WTC11 (cell line): Measurements from ENCODE around the gene RFNG.

Experiments used
- CDX4 ChIP-seq: fragments of 250-450 bp; sonication (Bioruptor Pico); IDR thresholded peaks from 2 replicates; pipeline ENCODE4 v1.9.0; 2021; ENCODE audit warnings: moderate library complexity, mild to moderate bottlenecking, inconsistent platforms, borderline replicate concordance
- CREM ChIP-seq: sonication (generic); formaldehyde crosslinking; IDR thresholded peaks from 2 replicates; pipeline ENCODE4 v1.8.1; 2022; ENCODE audit warnings: mild to moderate bottlenecking, missing genetic modification reagents, moderate library complexity
- CTCF ChIP-seq: fragments of 200-600 bp; IDR thresholded peaks from 2 replicates; pipeline ENCODE4 v1.8.0; 2022; ENCODE audit warnings: antibody characterized with exemption
- GTF2I ChIP-seq: fragments of 250-450 bp; sonication (Bioruptor Pico); conservative IDR thresholded peaks from 2 replicates; pipeline ENCODE4 v1.4.0; 2021; ENCODE audit warnings: mild to moderate bottlenecking
- STAT6 ChIP-seq: sonication (generic); formaldehyde crosslinking; conservative IDR thresholded peaks from 2 replicates; pipeline ENCODE4 v1.8.1; 2023; ENCODE audit warnings: mild to moderate bottlenecking, low read depth, missing genetic modification reagents, moderate library complexity
- ZBTB21 ChIP-seq: sonication (generic); formaldehyde crosslinking; IDR thresholded peaks from 2 replicates; pipeline ENCODE4 v1.8.1; 2023; ENCODE audit warnings: mild to moderate bottlenecking, missing genetic modification reagents, borderline replicate concordance
- ZNF219 ChIP-seq: sonication (generic); formaldehyde crosslinking; IDR thresholded peaks from 2 replicates; pipeline ENCODE4 v1.8.0; 2023; ENCODE audit warnings: missing genetic modification reagents, mild to moderate bottlenecking, borderline replicate concordance
- TF ChIP-seq, protein P1 (sequence below): sonication (generic); formaldehyde crosslinking; IDR thresholded peaks from 2 replicates; pipeline ENCODE4 v1.8.1; 2022; ENCODE audit warnings: mild to moderate bottlenecking, moderate library complexity, missing genetic modification reagents

DNA sequence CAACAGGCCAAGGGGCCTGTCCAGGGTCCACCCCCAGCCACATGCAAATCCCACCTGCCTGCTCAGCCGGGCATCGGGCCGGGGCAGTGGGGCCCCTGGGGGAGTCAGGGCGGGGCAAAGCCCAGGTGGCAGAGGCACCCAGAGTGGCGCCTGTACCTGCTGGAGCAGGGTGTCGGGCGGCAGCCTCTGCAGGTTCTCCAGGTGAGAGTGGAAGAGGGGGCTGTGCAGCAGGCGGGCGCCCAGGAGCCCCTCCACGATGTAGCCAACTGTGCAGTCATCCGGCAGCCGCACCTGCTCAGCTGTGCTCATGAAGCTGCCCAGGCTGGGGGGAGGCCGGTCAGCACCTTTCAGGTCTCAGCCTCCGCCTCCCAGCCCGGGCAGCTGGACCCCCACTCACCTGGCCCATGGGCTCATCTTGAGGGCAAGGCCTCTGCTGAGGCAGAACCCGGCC is 2.1 kb downstream of the RFNG start:
- TF ChIP-seq CTCF (no peak), GTF2I (no peak), ZBTB21 (CRISPR knock-in tag) (no peak), CREM (no peak), ZNF219 (no peak), CDX4 (no peak), STAT6 (CRISPR knock-in tag) (no peak)
- TF ChIP-seq, protein P1, sequence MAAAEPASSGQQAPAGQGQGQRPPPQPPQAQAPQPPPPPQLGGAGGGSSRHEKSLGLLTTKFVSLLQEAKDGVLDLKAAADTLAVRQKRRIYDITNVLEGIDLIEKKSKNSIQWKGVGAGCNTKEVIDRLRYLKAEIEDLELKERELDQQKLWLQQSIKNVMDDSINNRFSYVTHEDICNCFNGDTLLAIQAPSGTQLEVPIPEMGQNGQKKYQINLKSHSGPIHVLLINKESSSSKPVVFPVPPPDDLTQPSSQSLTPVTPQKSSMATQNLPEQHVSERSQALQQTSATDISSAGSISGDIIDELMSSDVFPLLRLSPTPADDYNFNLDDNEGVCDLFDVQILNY (CRISPR knock-in tag): no peak
